Kidney epithelial cell (primary cell): ENCODE measurements around the gene BRD8. TPM values are rescaled to one million over a fixed set of nuclear protein-coding genes. Genes with fewer than 3 reads are reported as not detected.
"Not testable (repeated sequence)": the region's sequence is repeated elsewhere in the genome, so short reads cannot be mapped to it uniquely, and the experiment has no call there.

Experiments used
- DNase-seq: peaks from one replicate; pipeline ENCODE4 v3.0.0-alpha.2; 2010; ENCODE audit warnings: low read depth
- H3K27me3 ChIP-seq: 2 replicates; pipeline ENCODE4 v1.6.0; 2011; ENCODE audit warnings: low read length; ENCODE audit not compliant: control insufficient read depth, insufficient read depth
- H3K36me3 ChIP-seq: 2 replicates; pipeline ENCODE4 v1.5.1; 2011; ENCODE audit warnings: low read length; ENCODE audit not compliant: control insufficient read depth, insufficient read depth
- H3K4me3 ChIP-seq: 2 replicates; pipeline ENCODE4 v1.5.1; 2011; ENCODE audit warnings: low read depth, mild to moderate bottlenecking, control low read depth, low read length
- total RNA-seq: library from RNA; depleted of rRNA; stranded (reverse); fragments of >200 nt; gene quantifications from 2 replicates; pipeline ENCODE4 v1.2.3, GENCODE V29; 2015
- TF ChIP-seq, protein P1 (sequence below): IDR thresholded peaks from 2 replicates; pipeline ENCODE4 v1.5.1; 2011; ENCODE audit warnings: mild to moderate bottlenecking, moderate library complexity, low read length, control low read depth, inconsistent platforms; ENCODE audit not compliant: insufficient read depth, poor library complexity, severe bottlenecking

The BRD8 gene
- total RNA-seq, 1 donor from 2014 or later, result 21.5 TPM

DNA sequence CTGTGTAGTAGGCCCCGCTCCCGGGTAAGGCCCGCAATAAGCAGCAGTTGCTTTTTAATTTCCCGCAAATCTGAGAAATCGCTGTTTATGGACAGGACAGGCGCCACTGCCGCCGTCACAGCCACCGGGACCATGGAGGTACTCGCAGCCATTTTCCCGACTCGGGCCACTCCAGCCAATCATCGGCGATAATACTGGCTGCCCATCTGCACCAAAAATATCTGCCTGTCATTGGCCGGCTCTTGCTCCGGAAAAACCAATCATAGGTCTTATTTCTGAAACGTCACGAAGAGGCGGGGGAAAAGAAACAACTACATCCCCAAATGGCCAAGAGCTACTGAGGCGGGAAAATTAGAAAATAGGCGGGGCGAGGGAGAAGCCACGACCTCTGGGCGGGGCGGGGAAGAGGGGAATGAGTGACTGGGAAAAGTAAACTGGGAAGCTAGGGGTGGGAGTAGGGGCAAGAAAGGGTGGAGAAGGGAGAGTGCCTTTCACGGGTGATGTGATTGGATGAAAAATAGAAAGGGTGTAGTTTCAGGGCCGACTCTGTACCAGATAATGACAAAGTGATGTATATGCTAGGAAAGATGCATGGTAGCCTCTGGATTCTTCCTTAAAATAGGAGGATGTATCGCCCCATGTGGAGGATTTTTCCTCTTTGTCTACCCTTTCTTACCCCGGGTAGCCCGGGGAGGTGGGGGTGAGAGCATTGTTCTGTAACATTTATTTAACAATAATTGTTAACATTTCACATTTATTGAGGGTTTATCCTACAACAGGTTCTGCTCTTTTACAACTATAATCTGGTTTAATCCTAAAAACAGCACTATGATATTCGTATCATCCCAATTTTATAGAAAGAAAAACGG is 35.0 kb upstream of the BRD8 start, which contains the start of gene CDC23:
Gene CDC23 (minus strand): TSS at position 163 of the 869 bp plus-strand sequence. CDS start 11 bp downstream, at position 152.
- peak; percentile 99 for DNase-seq
- TF ChIP-seq, protein P1, sequence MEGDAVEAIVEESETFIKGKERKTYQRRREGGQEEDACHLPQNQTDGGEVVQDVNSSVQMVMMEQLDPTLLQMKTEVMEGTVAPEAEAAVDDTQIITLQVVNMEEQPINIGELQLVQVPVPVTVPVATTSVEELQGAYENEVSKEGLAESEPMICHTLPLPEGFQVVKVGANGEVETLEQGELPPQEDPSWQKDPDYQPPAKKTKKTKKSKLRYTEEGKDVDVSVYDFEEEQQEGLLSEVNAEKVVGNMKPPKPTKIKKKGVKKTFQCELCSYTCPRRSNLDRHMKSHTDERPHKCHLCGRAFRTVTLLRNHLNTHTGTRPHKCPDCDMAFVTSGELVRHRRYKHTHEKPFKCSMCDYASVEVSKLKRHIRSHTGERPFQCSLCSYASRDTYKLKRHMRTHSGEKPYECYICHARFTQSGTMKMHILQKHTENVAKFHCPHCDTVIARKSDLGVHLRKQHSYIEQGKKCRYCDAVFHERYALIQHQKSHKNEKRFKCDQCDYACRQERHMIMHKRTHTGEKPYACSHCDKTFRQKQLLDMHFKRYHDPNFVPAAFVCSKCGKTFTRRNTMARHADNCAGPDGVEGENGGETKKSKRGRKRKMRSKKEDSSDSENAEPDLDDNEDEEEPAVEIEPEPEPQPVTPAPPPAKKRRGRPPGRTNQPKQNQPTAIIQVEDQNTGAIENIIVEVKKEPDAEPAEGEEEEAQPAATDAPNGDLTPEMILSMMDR, result no peak
- no peaks in the 10 kb centered on the region for H3K27me3 ChIP-seq
- H3K4me3 ChIP-seq, result peak within 1 kb of the TSS; percentile 99
- no peaks in the 10 kb centered on the region for H3K36me3 ChIP-seq

DNA sequence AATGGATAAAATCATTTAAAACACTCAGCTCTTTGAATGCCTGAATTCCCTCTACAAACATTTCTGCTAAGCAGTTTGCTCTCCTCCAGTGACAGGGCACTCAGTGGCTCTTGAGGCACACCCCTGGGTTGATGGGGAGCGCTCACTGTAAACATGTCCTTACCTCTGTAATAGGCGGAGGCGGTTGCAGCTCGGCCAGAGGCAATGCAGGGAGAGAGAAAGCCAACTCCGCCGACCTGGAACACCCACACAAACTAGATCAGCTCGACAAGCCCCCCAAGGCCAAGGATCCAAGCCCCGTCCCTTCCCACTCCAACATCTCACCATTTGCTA is 34.4 kb upstream of the BRD8 start:
- H3K27me3 ChIP-seq, result no peaks in the 10 kb centered on the region
- no peak for DNase-seq
- no peaks in the 10 kb centered on the region for H3K36me3 ChIP-seq
- TF ChIP-seq, protein P1, result no peak
- H3K4me3 ChIP-seq, result peak overlapping the region; percentile 99

DNA sequence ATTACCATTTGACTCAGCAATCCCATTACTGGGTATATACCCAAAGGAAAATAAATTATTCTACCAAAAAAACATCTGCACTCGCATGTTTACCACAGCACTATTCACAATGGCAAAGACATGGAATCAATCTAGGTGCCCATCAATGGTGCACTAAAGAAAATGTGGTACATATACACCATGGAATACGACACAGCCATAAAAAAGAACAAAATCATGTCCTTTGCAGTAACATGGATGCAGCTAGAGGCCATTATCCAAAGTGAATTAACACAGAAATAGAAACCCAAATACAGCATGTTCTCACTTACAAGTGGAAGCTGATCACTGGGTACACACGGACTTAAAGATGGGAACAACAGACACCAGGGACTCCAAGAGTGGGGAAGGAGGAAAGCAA is 32.6 kb upstream of the BRD8 start:
- TF ChIP-seq, protein P1, result no peak
- H3K27me3 ChIP-seq, result no peaks in the 10 kb centered on the region
- H3K36me3 ChIP-seq, result no peaks in the 10 kb centered on the region
- DNase-seq, result no peak
- H3K4me3 ChIP-seq, result no peak overlapping the region

DNA sequence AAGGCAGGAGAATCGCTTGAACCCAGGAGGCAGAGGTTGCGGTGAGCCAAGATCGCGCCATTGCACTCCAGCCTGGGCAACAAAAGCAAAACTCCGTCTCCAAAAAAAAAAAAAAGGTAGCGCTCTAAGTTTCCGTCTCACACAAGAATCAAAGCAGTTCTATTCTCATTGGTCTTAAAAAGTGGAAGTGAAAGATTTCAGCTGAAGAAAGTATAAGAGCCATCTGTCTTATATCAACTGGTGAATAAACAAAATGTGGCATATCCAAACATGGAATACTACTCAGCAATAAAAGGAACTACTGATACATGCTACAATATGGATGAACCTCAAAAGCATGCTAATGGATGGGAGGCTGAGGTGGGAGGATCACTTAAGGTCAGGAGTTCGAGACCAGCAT is 15.4 kb upstream of the BRD8 start:
- H3K27me3 ChIP-seq, DNase-seq, H3K4me3 ChIP-seq, H3K36me3 ChIP-seq: not testable (repeated sequence)

DNA sequence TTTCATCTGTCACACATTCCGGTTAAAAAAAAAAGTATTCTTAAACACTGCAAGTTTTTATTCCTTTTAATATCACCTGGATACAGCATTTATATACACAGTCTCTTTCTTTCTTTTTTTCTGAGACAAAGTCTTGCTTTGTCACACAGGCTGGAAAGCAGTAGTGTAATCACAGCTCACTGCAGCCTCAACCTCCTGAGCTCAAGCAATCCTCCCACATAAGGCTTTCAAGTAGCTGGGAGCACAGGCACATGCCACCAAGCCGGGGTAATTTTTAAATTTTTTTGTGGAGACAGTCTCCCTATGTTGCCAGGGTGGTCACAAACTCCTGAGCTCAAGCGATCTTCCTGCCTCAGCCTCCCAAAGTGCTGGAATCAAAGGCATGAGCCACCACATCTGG is 14.4 kb upstream of the BRD8 start:
- TF ChIP-seq, protein P1, result no peak
- DNase-seq, result no peak
- H3K36me3 ChIP-seq, result peaks cover 2% of the 10 kb centered on the region
- H3K4me3 ChIP-seq, result no peak overlapping the region
- H3K27me3 ChIP-seq, result no peaks in the 10 kb centered on the region

DNA sequence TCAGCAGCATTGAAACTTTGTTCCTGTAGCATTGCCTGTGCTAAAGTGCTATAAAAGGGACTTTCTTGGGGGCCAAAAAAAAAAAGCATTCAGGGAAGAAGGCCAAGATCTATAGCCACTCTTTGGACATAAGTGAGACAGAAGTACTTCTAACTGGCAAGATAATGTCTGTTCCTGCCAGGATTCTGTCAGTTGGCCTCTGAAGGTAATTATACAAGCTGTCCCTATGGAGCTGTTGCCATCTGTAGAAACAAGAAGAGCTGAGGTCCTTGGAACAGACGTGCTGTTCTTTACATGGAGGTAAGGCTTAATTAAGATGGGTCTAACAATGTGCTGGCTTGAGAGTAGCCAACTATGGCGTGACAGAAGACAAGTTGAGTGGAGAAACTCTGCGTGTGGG is 10.2 kb upstream of the BRD8 start:
- H3K27me3 ChIP-seq, result no peaks in the 10 kb centered on the region
- peaks cover 3% of the 10 kb centered on the region for H3K36me3 ChIP-seq
- no peak overlapping the region for H3K4me3 ChIP-seq
- TF ChIP-seq, protein P1, result no peak
- DNase-seq, result no peak
